RWPE2 (cell line): ENCODE measurements around the gene MSH2.

ENCODE experiments used
- ATAC-seq: fragments of 200-7000 bp; cut with Tn5 transposase; 3 replicates; pipeline ENCODE4 v1.9.1; 2021; ENCODE audit warnings: low read depth
- DNase-seq: peaks from one replicate; pipeline ENCODE4 v3.0.0-alpha.2; 2020; ENCODE audit warnings: low spot score
- H3K27ac ChIP-seq: fragments of 450-650 bp; 2 replicates; pipeline ENCODE4 v1.5.1; 2017; ENCODE audit warnings: mild to moderate bottlenecking; ENCODE audit not compliant: poor library complexity, severe bottlenecking
- H3K27me3 ChIP-seq: fragments of 250-450 bp; sonication (Bioruptor Pico); 2 replicates; pipeline ENCODE4 v1.5.1; 2021; ENCODE audit warnings: mild to moderate bottlenecking, moderate library complexity; ENCODE audit not compliant: insufficient read depth, poor library complexity, severe bottlenecking
- H3K36me3 ChIP-seq: fragments of 250-450 bp; sonication (Bioruptor Pico); 2 replicates; pipeline ENCODE4 v1.5.1; 2020; ENCODE audit warnings: low read depth, mild to moderate bottlenecking, moderate library complexity
- H3K4me1 ChIP-seq: fragments of 250-450 bp; sonication (Bioruptor Pico); 2 replicates; pipeline ENCODE4 v1.5.1; 2021; ENCODE audit warnings: mild to moderate bottlenecking, moderate library complexity; ENCODE audit not compliant: insufficient read depth, poor library complexity, severe bottlenecking
- H3K4me3 ChIP-seq: fragments of 250-450 bp; sonication (Bioruptor Pico); 2 replicates; pipeline ENCODE4 v1.5.1; 2021; ENCODE audit warnings: mild to moderate bottlenecking, moderate library complexity; ENCODE audit not compliant: severe bottlenecking
- H3K9me3 ChIP-seq: fragments of 250-450 bp; sonication (Bioruptor Pico); 2 replicates; pipeline ENCODE4 v1.5.1; 2021; ENCODE audit warnings: mild to moderate bottlenecking, moderate library complexity; ENCODE audit not compliant: severe bottlenecking
- CTCF ChIP-seq: fragments of 450-650 bp; IDR thresholded peaks from one replicate; pipeline ENCODE4 v1.5.1; 2017; ENCODE audit warnings: mild to moderate bottlenecking, moderate library complexity; ENCODE audit not compliant: poor library complexity, severe bottlenecking

The MSH2 gene

GRCh38 chr2:47471429-47472116, 68.6 kb downstream of the MSH2 start:
- Histone ChIP-seq H3K36me3 (peaks cover 76% of the 10 kb centered on the region), H3K4me3 (no peak overlapping the region)
- ATAC-seq, result no peak

GRCh38 chr2:47479863-47480262, 76.9 kb downstream of the MSH2 start:
- peaks cover 77% of the 10 kb centered on the region for H3K36me3 ChIP-seq
- no peak overlapping the region for H3K4me3 ChIP-seq
- ATAC-seq, result no peak
- no peak overlapping the region for H3K27ac ChIP-seq
- no peaks in the 10 kb centered on the region for H3K9me3 ChIP-seq
- no peak for DNase-seq
- no peak for TF ChIP-seq CTCF
- H3K4me1 ChIP-seq, result no peaks in the 10 kb centered on the region
- H3K27me3 ChIP-seq, result no peaks in the 10 kb centered on the region

More at GRCh38 chr2:47471429-47472116, 68.6 kb downstream of the MSH2 start:
- H3K27ac ChIP-seq, result no peak overlapping the region
- no peak for DNase-seq
- no peaks in the 10 kb centered on the region for H3K4me1 ChIP-seq
- peaks cover 2% of the 10 kb centered on the region for H3K27me3 ChIP-seq
- no peaks in the 10 kb centered on the region for H3K9me3 ChIP-seq
- no peak for TF ChIP-seq CTCF

- TF ChIP-seq CTCF, result no peak
- Histone ChIP-seq H3K4me1 (peaks cover 7% of the 10 kb centered on the region), H3K4me3 (no peak overlapping the region), H3K27ac (no peak overlapping the region), H3K27me3 (no peaks in the 10 kb centered on the region), H3K36me3 (peaks cover 50% of the 10 kb centered on the region), H3K9me3 (no peaks in the 10 kb centered on the region)
- DNase-seq (no peak), ATAC-seq (no peak)
Measured at GRCh38 chr2:47483191-47483590, 80.2 kb downstream of the MSH2 start.

- DNase-seq (no peak), ATAC-seq (no peak)
- Histone ChIP-seq H3K9me3 (no peaks in the 10 kb centered on the region), H3K4me3 (no peak overlapping the region), H3K27ac (no peak overlapping the region), H3K27me3 (no peaks in the 10 kb centered on the region), H3K4me1 (peaks cover 16% of the 10 kb centered on the region), H3K36me3 (peaks cover 38% of the 10 kb centered on the region)
- no peak for TF ChIP-seq CTCF
Measured at GRCh38 chr2:47484396-47484795, 81.4 kb downstream of the MSH2 start.

- no peak for DNase-seq
- H3K36me3 ChIP-seq, result peaks cover 35% of the 10 kb centered on the region
- no peak for TF ChIP-seq CTCF
- H3K27me3 ChIP-seq, result no peaks in the 10 kb centered on the region
- no peak for ATAC-seq
- H3K9me3 ChIP-seq, result no peaks in the 10 kb centered on the region
- peaks cover 23% of the 10 kb centered on the region for H3K4me1 ChIP-seq
- no peak overlapping the region for H3K4me3 ChIP-seq
- H3K27ac ChIP-seq, result no peak overlapping the region
Measured at GRCh38 chr2:47485177-47485576, 82.2 kb downstream of the MSH2 start.
